Mucosa of descending colon (tissue), 3 donors: ENCODE results near the gene SLC12A7. TPM values are rescaled to one million over a fixed set of nuclear protein-coding genes. Genes with fewer than 3 reads are reported as not detected.
A peak's percentile ranks its signal among the peaks of the same experiment; 100 is the strongest.

Experiments
- ATAC-seq: fragments of 200-7000 bp; cut with Tn5 transposase; one replicate; pipeline ENCODE4 v1.9.1; 2020; ENCODE audit warnings: mild to moderate bottlenecking, moderate library complexity
- DNase-seq, 3 donors: peaks; one replicate each; pipeline ENCODE4 v3.0.0-alpha.2; 2020
- H3K36me3 ChIP-seq: fragments of 200-600 bp; one replicate; pipeline ENCODE4 v1.8.0; 2021; ENCODE audit warnings: low read depth, mild to moderate bottlenecking
- H3K4me1 ChIP-seq: fragments of 200-600 bp; one replicate; pipeline ENCODE4 v1.8.0; 2021; ENCODE audit warnings: low read depth, mild to moderate bottlenecking
- H3K4me3 ChIP-seq: fragments of 200-600 bp; one replicate; pipeline ENCODE4 v1.8.0; 2021; ENCODE audit warnings: mild to moderate bottlenecking
- H3K9me3 ChIP-seq: fragments of 200-600 bp; one replicate; pipeline ENCODE4 v1.8.0; 2021; ENCODE audit warnings: mild to moderate bottlenecking
- CTCF ChIP-seq: fragments of 200-600 bp; IDR thresholded peaks from one replicate; pipeline ENCODE4 v1.8.0; 2022; ENCODE audit warnings: antibody characterized with exemption, mild to moderate bottlenecking
- intact Hi-C, 2 donors: fragments of 100-400 bp; cut with DNase I in 1 of 2; cut with micrococcal nuclease in 1 of 2; formaldehyde crosslinking; loops; one replicate each; pipeline versions ENCODE4 v1.11.0 to v1.11.1; 2022; cut with DNase I, micrococcal nuclease
- total RNA-seq, 3 donors: library from RNA; stranded (reverse); fragmentation: NEBNext Ultra II Directional in 2 of 3; extraction: Animal tissue kit (Norgen Biotek cat#: 25700) in 2 of 3; gene quantifications; one replicate each; pipeline versions ENCODE4 v1.2.1 to v1.2.4, GENCODE V29; 2021 to 2023
- donor health status: DM: no; HTN: no; CAD: no; lungs with moderate emphysema.
- donor health status: DM: no; HTN: no; CAD: no.
- donor health status: DM: no; HTN: yes; CAD: no.

The SLC12A7 gene
- total RNA-seq, 3 donors from 2014 or later, result 80.5 to 97.4 (median 94.1) TPM

- TF ChIP-seq CTCF, result no peak
- no peaks in the 10 kb centered on the region for H3K9me3 ChIP-seq
- peak in 1 of 3 donors; percentile 31 for DNase-seq
- intact Hi-C loops, result no loop called here
- no peak for ATAC-seq
- H3K36me3 ChIP-seq, result no peaks in the 10 kb centered on the region
- no peaks in the 10 kb centered on the region for H3K4me1 ChIP-seq
- H3K4me3 ChIP-seq, result no peak overlapping the region
Observed at GRCh38 chr5:1018596-1018995, 93.3 kb downstream of the SLC12A7 start.

GRCh38 chr5:1017691-1018455 is 94.0 kb downstream of the SLC12A7 start:
- Histone ChIP-seq H3K9me3 (no peaks in the 10 kb centered on the region), H3K36me3 (no peaks in the 10 kb centered on the region), H3K4me3 (no peak overlapping the region), H3K4me1 (no peaks in the 10 kb centered on the region)
- DNase-seq (peak in 1 of 3 donors; percentile 38), ATAC-seq (no peak)
- intact Hi-C loops, result no loop called here
- no peak for TF ChIP-seq CTCF

GRCh38 chr5:1017056-1017455 is 94.8 kb downstream of the SLC12A7 start:
- Histone ChIP-seq H3K4me3 (no peak overlapping the region), H3K4me1 (no peaks in the 10 kb centered on the region), H3K9me3 (no peaks in the 10 kb centered on the region), H3K36me3 (no peaks in the 10 kb centered on the region)
- intact Hi-C loops, result no loop called here
- DNase-seq (peak in 1 of 3 donors; percentile 12), ATAC-seq (no peak)
- no peak for TF ChIP-seq CTCF

- H3K4me3 ChIP-seq, result no peak overlapping the region
- no peaks in the 10 kb centered on the region for H3K4me1 ChIP-seq
- no peak for ATAC-seq
- intact Hi-C loops, result no loop called here
- TF ChIP-seq CTCF, result no peak
- H3K9me3 ChIP-seq, result no peaks in the 10 kb centered on the region
- H3K36me3 ChIP-seq, result no peaks in the 10 kb centered on the region
- peak in 1 of 3 donors; percentile 16 for DNase-seq
Observed at GRCh38 chr5:1016476-1016875, 95.4 kb downstream of the SLC12A7 start.

- intact Hi-C loops, result no loop called here
- peak in 1 of 3 donors; percentile 43 for DNase-seq
- Histone ChIP-seq H3K4me1 (no peaks in the 10 kb centered on the region), H3K36me3 (no peaks in the 10 kb centered on the region), H3K4me3 (no peak overlapping the region), H3K9me3 (no peaks in the 10 kb centered on the region)
- TF ChIP-seq CTCF, result no peak
- no peak for ATAC-seq
Observed at GRCh38 chr5:1016036-1016435, 95.8 kb downstream of the SLC12A7 start.
